Uterus (tissue), 2 donors: ENCODE data around the gene PLXNA2.

Experiments
- POLR2A ChIP-seq, 2 donors: fragments of 450-650 bp; IDR thresholded peaks; one replicate each; pipeline ENCODE4 v1.6.1; 2016; ENCODE audit warnings: antibody characterized with exemption in 2 of 2, mild to moderate bottlenecking in 1 of 2, moderate library complexity in 1 of 2
- TF ChIP-seq, protein P1 (sequence below), 4 experiments: fragments of 200-600 bp in 2 of 4; fragments of 450-650 bp in 2 of 4; sonication (generic) in 2 of 4; IDR thresholded peaks; one replicate each; pipeline ENCODE4 v1.5.1; 2016 to 2019; ENCODE audit warnings: antibody characterized with exemption in 4 of 4, mild to moderate bottlenecking in 2 of 4, moderate library complexity in 1 of 4

DNA sequence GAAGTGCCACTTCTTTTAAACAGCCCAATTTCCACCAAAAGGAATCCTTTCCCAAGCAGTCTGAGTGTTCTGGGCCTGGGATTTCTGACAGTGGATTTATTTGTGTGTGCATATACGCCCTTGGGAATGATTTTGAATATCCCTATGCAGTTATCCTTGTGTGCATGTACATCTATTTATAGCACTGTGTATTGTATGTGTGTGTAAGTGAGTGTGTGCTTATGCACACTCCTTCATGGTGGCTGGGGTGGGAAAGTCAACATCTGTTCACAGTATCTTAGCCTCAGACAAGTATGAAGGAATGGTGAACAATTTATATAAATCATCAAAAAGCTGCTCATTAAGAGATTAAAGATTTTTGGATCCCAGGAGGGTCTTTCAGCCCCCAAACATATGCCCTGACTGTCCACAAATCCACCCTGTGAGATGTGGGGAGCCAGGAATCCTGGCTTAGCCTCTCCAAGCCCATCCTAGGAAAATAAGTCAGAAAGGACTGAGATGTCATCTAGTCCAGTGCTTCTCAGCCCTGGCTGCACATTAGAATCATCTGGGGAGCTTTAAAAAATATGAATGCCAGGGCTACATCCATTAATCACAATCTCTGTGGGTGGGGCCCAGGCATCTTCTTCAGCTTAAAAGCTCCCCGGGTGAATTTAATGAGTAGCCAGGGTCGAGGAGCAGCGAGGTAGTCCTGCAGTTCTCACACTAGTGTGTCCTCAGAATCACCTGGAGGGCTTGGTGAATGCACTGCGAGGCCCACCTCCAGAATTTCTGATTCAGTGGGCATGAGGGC is 101.4 kb downstream of the PLXNA2 start:
- TF ChIP-seq POLR2A (IDR thresholded peaks at IDR 0.05) = no peak
- TF ChIP-seq, protein P1, sequence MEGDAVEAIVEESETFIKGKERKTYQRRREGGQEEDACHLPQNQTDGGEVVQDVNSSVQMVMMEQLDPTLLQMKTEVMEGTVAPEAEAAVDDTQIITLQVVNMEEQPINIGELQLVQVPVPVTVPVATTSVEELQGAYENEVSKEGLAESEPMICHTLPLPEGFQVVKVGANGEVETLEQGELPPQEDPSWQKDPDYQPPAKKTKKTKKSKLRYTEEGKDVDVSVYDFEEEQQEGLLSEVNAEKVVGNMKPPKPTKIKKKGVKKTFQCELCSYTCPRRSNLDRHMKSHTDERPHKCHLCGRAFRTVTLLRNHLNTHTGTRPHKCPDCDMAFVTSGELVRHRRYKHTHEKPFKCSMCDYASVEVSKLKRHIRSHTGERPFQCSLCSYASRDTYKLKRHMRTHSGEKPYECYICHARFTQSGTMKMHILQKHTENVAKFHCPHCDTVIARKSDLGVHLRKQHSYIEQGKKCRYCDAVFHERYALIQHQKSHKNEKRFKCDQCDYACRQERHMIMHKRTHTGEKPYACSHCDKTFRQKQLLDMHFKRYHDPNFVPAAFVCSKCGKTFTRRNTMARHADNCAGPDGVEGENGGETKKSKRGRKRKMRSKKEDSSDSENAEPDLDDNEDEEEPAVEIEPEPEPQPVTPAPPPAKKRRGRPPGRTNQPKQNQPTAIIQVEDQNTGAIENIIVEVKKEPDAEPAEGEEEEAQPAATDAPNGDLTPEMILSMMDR (IDR thresholded peaks at IDR 0.05) = no peak
